Activated CD4-positive, alpha-beta T cell treated with anti-CD3 and anti-CD28 coated beads, Interleukin-2, amount 10 ng/mL, durations not matched to agents 7 days and 5 days (primary cell): ENCODE results near the gene ARHGAP21. TPM values are rescaled to one million over a fixed set of nuclear protein-coding genes. Genes with fewer than 3 reads are reported as not detected.
A peak's percentile ranks its signal among the peaks of the same experiment; 100 is the strongest.
"Not testable (repeated sequence)": the region's sequence is repeated elsewhere in the genome, so short reads cannot be mapped to it uniquely, and the experiment has no call there.

Source experiments
- CTCF ChIA-PET: fragments of 350-600 bp; sonication (Branson Sonifier 250); formaldehyde crosslinking; loops from one replicate; lab custom pipeline; 2021; ENCODE audit warnings: antibody characterized with exemption; lab: Charles Lee
- POLR2A ChIA-PET: fragments of 350-600 bp; sonication (Branson Sonifier 250); formaldehyde crosslinking; loops from one replicate; lab custom pipeline; 2021; ENCODE audit warnings: antibody characterized with exemption; lab: Charles Lee
- DNase-seq: peaks from one replicate; pipeline ENCODE4 v3.0.0-alpha.2; 2020
- H3K27ac Mint-ChIP-seq: one replicate; pipeline ENCODE4 v1.8.0; 2021; ENCODE audit warnings: mild to moderate bottlenecking, moderate library complexity, mixed read lengths
- H3K27me3 Mint-ChIP-seq: one replicate; pipeline ENCODE4 v1.8.0; 2021; ENCODE audit warnings: mixed read lengths
- H3K36me3 Mint-ChIP-seq: one replicate; pipeline ENCODE4 v1.8.0; 2021; ENCODE audit warnings: low read depth, mixed read lengths
- H3K4me1 Mint-ChIP-seq: one replicate; pipeline ENCODE4 v1.8.0; 2021; ENCODE audit warnings: mixed read lengths
- H3K4me3 Mint-ChIP-seq: one replicate; pipeline ENCODE4 v1.8.0; 2021; ENCODE audit warnings: mild to moderate bottlenecking, moderate library complexity, mixed read lengths
- H3K9me3 Mint-ChIP-seq: one replicate; pipeline ENCODE4 v1.8.0; 2021; ENCODE audit warnings: mixed read lengths
- total RNA-seq, 2 experiments: library from RNA; stranded (reverse); gene quantifications; one replicate each; pipeline ENCODE4 v1.2.3, GENCODE V29; 2021

ARHGAP21 gene
- total RNA-seq, 2 experiments from 2014 or later, result 26.1 to 27.4 TPM

GRCh38 chr10:24670964-24671670, 52.6 kb downstream of the ARHGAP21 start:
- Mint-ChIP-seq H3K36me3 (peaks cover 3% of the 10 kb centered on the region), H3K9me3 (no peaks in the 10 kb centered on the region), H3K27ac (no peak overlapping the region), H3K4me3 (no peak overlapping the region), H3K27me3 (no peaks in the 10 kb centered on the region), H3K4me1 (peaks cover 4% of the 10 kb centered on the region)
- ChIA-PET POLR2A (no interaction called here), CTCF (interaction anchor here (1.1 kb wide), 1 partner anchor 11 kb away, joined by 4 read pairs; no protein-coding TSS in a partner anchor)
- no peak for DNase-seq

- Mint-ChIP-seq H3K27me3 (no peaks in the 10 kb centered on the region), H3K4me3 (no peak overlapping the region), H3K9me3 (no peaks in the 10 kb centered on the region), H3K4me1 (peaks cover 4% of the 10 kb centered on the region), H3K36me3 (peaks cover 3% of the 10 kb centered on the region), H3K27ac (no peak overlapping the region)
- CTCF ChIA-PET, result no interaction called here
- POLR2A ChIA-PET, result no interaction called here
- DNase-seq, result no peak
Observed at GRCh38 chr10:24669285-24669852, 54.3 kb downstream of the ARHGAP21 start.

- H3K4me1 Mint-ChIP-seq, result peaks cover 4% of the 10 kb centered on the region
- no peaks in the 10 kb centered on the region for H3K27me3 Mint-ChIP-seq
- H3K36me3 Mint-ChIP-seq, result peaks cover 3% of the 10 kb centered on the region
- H3K9me3 Mint-ChIP-seq, result no peaks in the 10 kb centered on the region
- H3K27ac Mint-ChIP-seq, result no peak overlapping the region
- CTCF ChIA-PET, result no interaction called here
- no peak overlapping the region for H3K4me3 Mint-ChIP-seq
- DNase-seq, result no peak
- POLR2A ChIA-PET, result no interaction called here
Observed at GRCh38 chr10:24668247-24668646, 55.4 kb downstream of the ARHGAP21 start.

- H3K4me3 Mint-ChIP-seq, result no peak overlapping the region
- no peaks in the 10 kb centered on the region for H3K27me3 Mint-ChIP-seq
- H3K27ac Mint-ChIP-seq, result no peak overlapping the region
- H3K4me1 Mint-ChIP-seq, result no peaks in the 10 kb centered on the region
- peaks cover 3% of the 10 kb centered on the region for H3K36me3 Mint-ChIP-seq
- no peak for DNase-seq
- POLR2A ChIA-PET, result no interaction called here
- CTCF ChIA-PET, result interaction anchor here (0.6 kb wide), 2 partner anchors 34 to 156 kb away, joined by 4 read pairs; no protein-coding TSS in a partner anchor
- H3K9me3 Mint-ChIP-seq, result no peaks in the 10 kb centered on the region
Observed at GRCh38 chr10:24664991-24665390, 58.7 kb downstream of the ARHGAP21 start.

- POLR2A ChIA-PET, result no interaction called here
- H3K27me3 Mint-ChIP-seq, result no peaks in the 10 kb centered on the region
Observed at GRCh38 chr10:24661376-24661775, 62.3 kb downstream of the ARHGAP21 start.

GRCh38 chr10:24658319-24658718, 65.4 kb downstream of the ARHGAP21 start:
- H3K4me1 Mint-ChIP-seq, H3K9me3 Mint-ChIP-seq, H3K27ac Mint-ChIP-seq, CTCF ChIA-PET, POLR2A ChIA-PET, DNase-seq, H3K4me3 Mint-ChIP-seq, H3K27me3 Mint-ChIP-seq, H3K36me3 Mint-ChIP-seq: not testable (repeated sequence)

More at GRCh38 chr10:24661376-24661775, 62.3 kb downstream of the ARHGAP21 start:
- H3K27ac Mint-ChIP-seq, result no peak overlapping the region
- no peak overlapping the region for H3K4me3 Mint-ChIP-seq
- H3K4me1 Mint-ChIP-seq, result no peaks in the 10 kb centered on the region
- peaks cover 3% of the 10 kb centered on the region for H3K9me3 Mint-ChIP-seq
- CTCF ChIA-PET, result no interaction called here
- H3K36me3 Mint-ChIP-seq, result peaks cover 5% of the 10 kb centered on the region
- DNase-seq, result no peak

- POLR2A ChIA-PET, DNase-seq, H3K4me3 Mint-ChIP-seq, H3K36me3 Mint-ChIP-seq, H3K4me1 Mint-ChIP-seq, H3K9me3 Mint-ChIP-seq, H3K27ac Mint-ChIP-seq, H3K27me3 Mint-ChIP-seq, CTCF ChIA-PET: not testable (repeated sequence)
Observed at GRCh38 chr10:24656326-24656725, 67.4 kb downstream of the ARHGAP21 start.

GRCh38 chr10:24652381-24652957, 71.2 kb downstream of the ARHGAP21 start:
- POLR2A ChIA-PET, result no interaction called here
- Mint-ChIP-seq H3K4me1 (peaks cover 2% of the 10 kb centered on the region), H3K36me3 (peaks cover 3% of the 10 kb centered on the region), H3K27me3 (no peaks in the 10 kb centered on the region), H3K9me3 (peaks cover 5% of the 10 kb centered on the region), H3K4me3 (no peak overlapping the region), H3K27ac (no peak overlapping the region)
- CTCF ChIA-PET, result interaction anchor here (0.6 kb wide), 1 partner anchor 199 kb away, joined by 4 read pairs; no protein-coding TSS in a partner anchor
- DNase-seq, result no peak

- Mint-ChIP-seq H3K27ac (no peak overlapping the region), H3K4me1 (peaks cover 2% of the 10 kb centered on the region), H3K4me3 (no peak overlapping the region), H3K36me3 (peaks cover 3% of the 10 kb centered on the region), H3K9me3 (peaks cover 5% of the 10 kb centered on the region), H3K27me3 (no peaks in the 10 kb centered on the region)
- POLR2A ChIA-PET, result no interaction called here
- DNase-seq, result no peak
- CTCF ChIA-PET, result interaction anchor here (0.6 kb wide), 1 partner anchor 200 kb away, joined by 4 read pairs; no protein-coding TSS in a partner anchor
Observed at GRCh38 chr10:24651923-24652322, 71.8 kb downstream of the ARHGAP21 start.

GRCh38 chr10:24650669-24651391, 72.9 kb downstream of the ARHGAP21 start:
- ChIA-PET CTCF (interaction anchor here (0.6 to 0.7 kb wide), 3 partner anchors 13 to 387 kb away, joined by 3 read pairs; no protein-coding TSS in a partner anchor), POLR2A (interaction anchor here (0.6 kb wide), 1 partner anchor 12 kb away, joined by 5 read pairs; no protein-coding TSS in a partner anchor)
- no peak for DNase-seq
- Mint-ChIP-seq H3K27ac (no peak overlapping the region), H3K9me3 (peaks cover 5% of the 10 kb centered on the region), H3K36me3 (peaks cover 3% of the 10 kb centered on the region), H3K4me3 (no peak overlapping the region), H3K27me3 (no peaks in the 10 kb centered on the region), H3K4me1 (peaks cover 2% of the 10 kb centered on the region)

- POLR2A ChIA-PET, result interaction anchor here (0.7 kb wide), 1 partner anchor 353 kb away, joined by 3 read pairs; no protein-coding TSS in a partner anchor
- peak; percentile 8 for DNase-seq
- Mint-ChIP-seq H3K27me3 (no peaks in the 10 kb centered on the region), H3K4me3 (no peak overlapping the region), H3K27ac (no peak overlapping the region), H3K9me3 (no peaks in the 10 kb centered on the region), H3K36me3 (no peaks in the 10 kb centered on the region), H3K4me1 (no peaks in the 10 kb centered on the region)
- CTCF ChIA-PET, result interaction anchor here (0.7 to 1.1 kb wide), 2 partner anchors 31 to 435 kb away, joined by 3 read pairs; no protein-coding TSS in a partner anchor
Observed at GRCh38 chr10:24645784-24646183, 77.9 kb downstream of the ARHGAP21 start.

GRCh38 chr10:24645022-24645421, 78.7 kb downstream of the ARHGAP21 start:
- H3K4me3 Mint-ChIP-seq, result no peak overlapping the region
- no peaks in the 10 kb centered on the region for H3K36me3 Mint-ChIP-seq
- no peak overlapping the region for H3K27ac Mint-ChIP-seq
- ChIA-PET POLR2A (no interaction called here), CTCF (interaction anchor here (0.7 to 1.1 kb wide), 2 partner anchors 32 to 49 kb away, joined by 3 read pairs; no protein-coding TSS in a partner anchor)
- no peaks in the 10 kb centered on the region for H3K27me3 Mint-ChIP-seq
- no peaks in the 10 kb centered on the region for H3K9me3 Mint-ChIP-seq
- DNase-seq, result no peak
- H3K4me1 Mint-ChIP-seq, result no peaks in the 10 kb centered on the region
